K562 (cell line): ENCODE data around the gene TTBK2. TPM values are rescaled to one million over a fixed set of nuclear protein-coding genes. Genes with fewer than 3 reads are reported as not detected.

Source experiments
- ATAC-seq: fragments of 200-7000 bp; cut with Tn5 transposase; 3 replicates; pipeline ENCODE4 v1.9.1; 2020; ENCODE audit warnings: moderate library complexity
- BruUV-seq: library from RNA; stranded (reverse); fragments of 400-500 nt; replicated peaks from 2 replicates; lab custom pipeline; 2021; lab: Mats Ljungman, UMichigan
- CTCF ChIA-PET: fragments of 300-600 bp; formaldehyde crosslinking; extraction: SDS; loops from one replicate; lab custom pipeline; 2021; ENCODE audit warnings: low intra/inter-chr PET ratio; lab: Yijun Ruan, JAX
- POLR2A ChIA-PET: fragments of 300-600, 350-650 bp; sonication (Branson Sonifier 250); formaldehyde crosslinking; extraction: SDS; loops from one replicate; lab custom pipeline; 2021; ENCODE audit warnings: antibody characterized with exemption, inconsistent platforms; lab: Yijun Ruan, JAX
- DNase-seq, 4 experiments: peaks; one replicate each; pipeline versions ENCODE4 v3.0.0 to v3.0.0-alpha.2; 2011 to 2018; ENCODE audit warnings: low spot score in 3 of 4, mixed read lengths in 3 of 4; ENCODE audit errors: extremely low read depth in 1 of 4
- FAIRE-seq: peaks from 2 replicates; lab custom pipeline; 2011; peaks lifted over from hg19 to GRCh38; lab: Jason Lieb, UNC
- H2AFZ ChIP-seq: 2 replicates; pipeline ENCODE4 v1.6.0; 2011; ENCODE audit warnings: low read depth, low read length, control low read depth, inconsistent platforms
- H3K27ac ChIP-seq: fragments of 200-600 bp; 3 replicates; pipeline ENCODE4 v1.8.0; 2011; ENCODE audit warnings: low read depth, mild to moderate bottlenecking, control low read depth, inconsistent platforms, low read length, moderate library complexity, mixed read lengths; ENCODE audit errors: extremely low read depth
- H3K27me3 ChIP-seq, 2 experiments: fragments of 300-600 bp in 1 of 2; 2 replicates in 1 of 2; 3 replicates in 1 of 2; pipeline versions ENCODE4 v1.6.0 to v1.8.0; 2011; ENCODE audit warnings: inconsistent platforms in 2 of 2, low read length in 2 of 2, mild to moderate bottlenecking in 1 of 2, mixed read lengths in 1 of 2, moderate library complexity in 1 of 2; ENCODE audit not compliant: control insufficient read depth in 2 of 2, insufficient read depth in 2 of 2
- H3K36me3 ChIP-seq: fragments of 300-600 bp; 3 replicates; pipeline ENCODE4 v1.8.0; 2011; ENCODE audit warnings: mild to moderate bottlenecking, low read length, inconsistent platforms; ENCODE audit not compliant: control insufficient read depth, insufficient read depth
- H3K4me1 ChIP-seq, 2 experiments: fragments of 200-600 bp in 1 of 2; replicated peaks in 1 of 2; 2 replicates in 1 of 2; 3 replicates in 1 of 2; pipeline versions ENCODE4 v1.5.1 to v1.8.0; 2011; ENCODE audit warnings: inconsistent platforms in 2 of 2, low read length in 2 of 2, mild to moderate bottlenecking in 1 of 2, mixed read lengths in 1 of 2, moderate library complexity in 1 of 2; ENCODE audit not compliant: control insufficient read depth in 2 of 2, insufficient read depth in 2 of 2
- H3K4me2 ChIP-seq: 2 replicates; pipeline ENCODE4 v1.6.1; 2011; ENCODE audit warnings: low read length, control low read depth, inconsistent platforms, mixed read lengths; ENCODE audit not compliant: insufficient read depth
- H3K4me3 ChIP-seq: fragments of 200-600 bp; sonication (generic), shearing (Covaris generic); 2 replicates; pipeline ENCODE4 v1.5.1; 2016; ENCODE audit warnings: control low read depth, inconsistent platforms
- H3K79me2 ChIP-seq: fragments of 200-600 bp; 3 replicates; pipeline ENCODE4 v1.8.0; 2011; ENCODE audit warnings: low read length, inconsistent platforms; ENCODE audit not compliant: control insufficient read depth, insufficient read depth
- H3K9ac ChIP-seq, 2 experiments: 2 replicates each; pipeline versions ENCODE4 v1.6.0 to v1.6.1; 2011; ENCODE audit warnings: low read depth in 2 of 2, low read length in 2 of 2, control low read depth in 1 of 2, inconsistent platforms in 1 of 2, mild to moderate bottlenecking in 1 of 2, mixed read lengths in 1 of 2; ENCODE audit not compliant: insufficient read depth in 1 of 2
- H3K9me1 ChIP-seq: one replicate; pipeline ENCODE4 v1.6.0; 2011; ENCODE audit warnings: inconsistent platforms, mild to moderate bottlenecking, low read length, moderate library complexity; ENCODE audit not compliant: control insufficient read depth, insufficient read depth
- H3K9me3 ChIP-seq: replicated peaks from 2 replicates; pipeline ENCODE4 v1.5.1; 2011; ENCODE audit warnings: low read depth, low read length, inconsistent platforms; ENCODE audit not compliant: control insufficient read depth, insufficient read depth
- H4K20me1 ChIP-seq: replicated peaks from 2 replicates; pipeline ENCODE4 v1.6.1; 2011; ENCODE audit warnings: low read length, inconsistent platforms, mixed read lengths; ENCODE audit not compliant: control insufficient read depth, insufficient read depth
- ELF1 ChIP-seq: fragments of 200-800 bp; sonication (Bioruptor generic); IDR thresholded peaks from 2 replicates; pipeline ENCODE4 v1.6.1; 2016; ENCODE audit warnings: missing genetic modification characterization, missing compliant biosample characterization
- GABPA ChIP-seq: fragments of 200-800 bp; sonication (Bioruptor generic); conservative IDR thresholded peaks from 2 replicates; pipeline ENCODE4 v1.6.1; 2016; ENCODE audit warnings: low read depth, missing genetic modification characterization, missing compliant biosample characterization
- KDM1A ChIP-seq, 2 experiments: fragments of 450-650 bp; IDR thresholded peaks; 2 replicates each; pipeline ENCODE4 v1.6.1; 2016; ENCODE audit warnings: mild to moderate bottlenecking in 2 of 2
- MYBL2 ChIP-seq, 2 experiments: fragments of 450-650 bp in 1 of 2; sonication (generic) in 1 of 2; formaldehyde crosslinking in 1 of 2; IDR thresholded peaks; 2 replicates each; pipeline versions ENCODE4 v1.6.1 to v1.8.1; 2017 to 2022; ENCODE audit warnings: borderline replicate concordance in 1 of 2, inconsistent platforms in 1 of 2, low read depth in 1 of 2, mild to moderate bottlenecking in 1 of 2, missing genetic modification reagents in 1 of 2, moderate library complexity in 1 of 2
- POLR2G ChIP-seq: fragments of 200-400 bp; formaldehyde crosslinking; IDR thresholded peaks from 2 replicates; pipeline ENCODE4 v1.6.1; 2017; ENCODE audit warnings: low read depth, mild to moderate bottlenecking, antibody characterized with exemption, low read length, moderate library complexity
- TBP ChIP-seq: optimal IDR thresholded peaks from 2 replicates; pipeline ENCODE3; 2011; ENCODE audit warnings: low read depth, low read length, improper control_type of control experiment
- TFAP4 ChIP-seq: sonication (generic); formaldehyde crosslinking; IDR thresholded peaks from 2 replicates; pipeline ENCODE4 v1.8.0; 2022; ENCODE audit warnings: missing genetic modification reagents, mild to moderate bottlenecking, moderate library complexity, borderline replicate concordance
- USF1 ChIP-seq: sonication (generic); formaldehyde crosslinking; IDR thresholded peaks from 2 replicates; pipeline ENCODE4 v1.9.0; 2022; ENCODE audit warnings: mild to moderate bottlenecking, missing genetic modification reagents
- VEZF1 ChIP-seq: fragments of 200-800 bp; sonication (Bioruptor generic); IDR thresholded peaks from 2 replicates; pipeline ENCODE4 v1.6.1; 2017; ENCODE audit warnings: missing genetic modification characterization, missing compliant biosample characterization
- ZBTB33 ChIP-seq: sonication (generic); formaldehyde crosslinking; IDR thresholded peaks from 2 replicates; pipeline ENCODE4 v1.8.1; 2023; ENCODE audit warnings: mild to moderate bottlenecking, missing genetic modification reagents
- ZFP1 ChIP-seq: fragments of 450-650 bp; formaldehyde crosslinking; IDR thresholded peaks from 2 replicates; pipeline ENCODE4 v1.4.0; 2020; ENCODE audit warnings: mild to moderate bottlenecking, mixed read lengths
- ZKSCAN1 ChIP-seq: fragments of 150-350 bp; IDR thresholded peaks from 2 replicates; pipeline ENCODE4 v1.6.1; 2016; ENCODE audit warnings: low read depth, low read length
- ZNF282 ChIP-seq: sonication (generic); formaldehyde crosslinking; IDR thresholded peaks from 2 replicates; pipeline ENCODE4 v1.8.1; 2023; ENCODE audit warnings: missing genetic modification reagents
- ZNF639 ChIP-seq, 2 experiments: fragments of 200-800 bp in 1 of 2; sonication (Bioruptor generic) in 1 of 2; sonication (generic) in 1 of 2; formaldehyde crosslinking in 1 of 2; IDR thresholded peaks in 1 of 2; conservative IDR thresholded peaks in 1 of 2; 2 replicates each; pipeline versions ENCODE4 v1.5.0 to v1.6.1; 2016 to 2020; ENCODE audit warnings: missing compliant biosample characterization in 1 of 2, missing genetic modification characterization in 1 of 2, missing genetic modification reagents in 1 of 2
- WGBS: fragments of 100-300 bp; shearing (Covaris generic); methylation state at CpG from one replicate; pipeline ENCODE4 v1.1.6; 2016; ENCODE audit warnings: low coverage, mixed read lengths; ENCODE audit not compliant: insufficient coverage; ENCODE audit errors: missing lambda C conversion rate; 5-methylcytosine and 5-hydroxymethylcytosine counted together
- in situ Hi-C: fragments of 300-500 bp; cut with MboI; formaldehyde crosslinking; loops from 4 replicates; pipeline ENCODE4 v1.15.0; 2018; ENCODE audit warnings: inconsistent platforms, mixed read lengths
- intact Hi-C: fragments of 100-400 bp; cut with micrococcal nuclease; formaldehyde crosslinking; loops from 2 replicates; pipeline ENCODE4 v1.14.2; 2022
- polyA plus RNA-seq, 8 experiments: library from polyadenylated mRNA; depleted of rRNA in 4 of 8; stranded (reverse) in 5 of 8; unstranded in 3 of 8; fragments of >200 nt; fragmentation: Nextera tagmentation in 2 of 8; fragmentation: Illumina TruSeq in 1 of 8; extraction: Ambion mirVana in 2 of 8; extraction: Trizol in 1 of 8; gene quantifications; 2 replicates each; pipeline versions ENCODE4 v1.2.1 to v1.2.3, GENCODE V29; 2011 to 2014; ENCODE audit warnings: inconsistent platforms in 1 of 8, missing spikeins in 1 of 8
- total RNA-seq, 7 experiments: library from RNA; depleted of rRNA in 6 of 7; stranded (reverse); fragments of >200 nt in 6 of 7; fragmentation: Illumina TruSeq in 2 of 7; extraction: Trizol in 2 of 7; gene quantifications; 2 replicates each; pipeline versions ENCODE4 v1.2.1 to v1.2.3, GENCODE V29; 2011 to 2021; ENCODE audit warnings: low replicate concordance in 1 of 7

The TTBK2 gene
- total and polyA plus RNA-seq, 9 of the 15 experiments (the other 6 are each of a cell fraction or from before 2014, with no cell fraction given): 0.89 to 8.0 (median 4.8) TPM

GRCh38 chr15:42932833-42933515 is 12.4 kb upstream of the TTBK2 start:
- Histone ChIP-seq H3K79me2 (no peaks in the 10 kb centered on the region), H3K27ac (no peak overlapping the region), H3K27me3 (no peaks in the 10 kb centered on the region), H2AFZ (no peak overlapping the region), H3K9me1 (no peaks in the 10 kb centered on the region), H3K4me1 (no peaks in the 10 kb centered on the region; a peak in 1 of 5 replicates), H3K4me2 (no peak overlapping the region), H4K20me1 (no peaks in the 10 kb centered on the region), H3K9me3 (no peaks in the 10 kb centered on the region), H3K4me3 (no peak overlapping the region), H3K36me3 (no peaks in the 10 kb centered on the region), H3K9ac (no peak overlapping the region)
- DNase-seq (no peak), ATAC-seq (no peak), FAIRE-seq (no peak)
- 54% methylated on average over 2 of the region's 2 CpGs for WGBS
- in situ Hi-C loops: no loop called here
- intact Hi-C loops: loop anchor here (5.0 kb wide), 1 partner anchor 354 kb away; no protein-coding TSS in a partner anchor
- no TSS peak for BruUV-seq
- CTCF ChIA-PET: no interaction called here
- POLR2A ChIA-PET: interaction anchor here (0.6 to 0.8 kb wide), 4 partner anchors 16 to 390 kb away, joined by 3 read pairs; no protein-coding TSS in a partner anchor
- TF ChIP-seq ZNF282 (no peak), ZBTB33 (CRISPR knock-in tag) (no peak), KDM1A (IDR thresholded peaks at IDR 0.05) (no peak), ELF1 (tag) (no peak), TBP (no peak), POLR2G (no peak), ZNF639 (CRISPR knock-in tag; conservative IDR thresholded peaks at IDR 0.05 in 1 of 2, IDR thresholded peaks at IDR 0.05 in 1 of 2) (no peak), MYBL2 (IDR thresholded peaks at IDR 0.05; ENCODE audit: low read depth) (no peak), MYBL2 (CRISPR knock-in tag; IDR thresholded peaks at IDR 0.05; ENCODE audit: borderline replicate concordance) (no peak), VEZF1 (CRISPR knock-in tag) (no peak), TFAP4 (no peak), ZFP1 (CRISPR knock-in tag) (no peak), USF1 (CRISPR knock-in tag) (no peak), GABPA (tag) (no peak), ZKSCAN1 (no peak)
